NCI-H2171 treated with DMSO at 0.1 percent for 48 hours (cell line): Measurements from ENCODE around the gene GAGE12C.
"Not testable (repeated sequence)": the region's sequence is repeated elsewhere in the genome, so short reads cannot be mapped to it uniquely, and the experiment has no call there.

Source experiments
- DNase-seq: peaks from one replicate; lab custom pipeline; 2025; lab: John Stamatoyannopoulos, UW

Gene GAGE12C

GRCh38 chrX:49531877-49532276 is at the start of gene GAGE12C:
GAGE12C (plus strand) TSS chrX:49532177; CDS start chrX:49533332, 1,155 bp downstream.
- not testable (repeated sequence) for DNase-seq

- DNase-seq: not testable (repeated sequence)
These were observed 9.5 kb downstream of the GAGE12C start, which contains the start of gene GAGE12D for GRCh38 chrX:49541433-49541832. GAGE12D (plus strand) TSS chrX:49541733; CDS start chrX:49542888, 1,155 bp downstream.

- not testable (repeated sequence) for DNase-seq
These were observed 19.0 kb downstream of the GAGE12C start, which contains the start of gene GAGE12E for GRCh38 chrX:49550989-49551388. GAGE12E (plus strand) TSS chrX:49551289; CDS start chrX:49552444, 1,155 bp downstream.

GRCh38 chrX:49560542-49560941 is 28.6 kb downstream of the GAGE12C start, which contains the start of gene GAGE12F:
GAGE12F (plus strand) TSS chrX:49560842; CDS start chrX:49561997, 1,155 bp downstream.
- DNase-seq: not testable (repeated sequence)

- DNase-seq: not testable (repeated sequence)
These were observed 36.8 kb downstream of the GAGE12C start for GRCh38 chrX:49568728-49569127.

- not testable (repeated sequence) for DNase-seq
These were observed 37.2 kb downstream of the GAGE12C start for GRCh38 chrX:49569152-49569551.

- not testable (repeated sequence) for DNase-seq
These were observed 38.1 kb downstream of the GAGE12C start, which contains the start of gene GAGE12G for GRCh38 chrX:49570100-49570499. GAGE12G (plus strand) TSS chrX:49570400; CDS start chrX:49571555, 1,155 bp downstream.

- DNase-seq: not testable (repeated sequence)
These were observed 47.7 kb downstream of the GAGE12C start, which contains the start of gene GAGE12H for GRCh38 chrX:49579649-49580048. GAGE12H (plus strand) TSS chrX:49579949; CDS start chrX:49581104, 1,155 bp downstream.
